ENCODE measurements around the gene TRIO.

- TF ChIP-seq, protein P1, sequence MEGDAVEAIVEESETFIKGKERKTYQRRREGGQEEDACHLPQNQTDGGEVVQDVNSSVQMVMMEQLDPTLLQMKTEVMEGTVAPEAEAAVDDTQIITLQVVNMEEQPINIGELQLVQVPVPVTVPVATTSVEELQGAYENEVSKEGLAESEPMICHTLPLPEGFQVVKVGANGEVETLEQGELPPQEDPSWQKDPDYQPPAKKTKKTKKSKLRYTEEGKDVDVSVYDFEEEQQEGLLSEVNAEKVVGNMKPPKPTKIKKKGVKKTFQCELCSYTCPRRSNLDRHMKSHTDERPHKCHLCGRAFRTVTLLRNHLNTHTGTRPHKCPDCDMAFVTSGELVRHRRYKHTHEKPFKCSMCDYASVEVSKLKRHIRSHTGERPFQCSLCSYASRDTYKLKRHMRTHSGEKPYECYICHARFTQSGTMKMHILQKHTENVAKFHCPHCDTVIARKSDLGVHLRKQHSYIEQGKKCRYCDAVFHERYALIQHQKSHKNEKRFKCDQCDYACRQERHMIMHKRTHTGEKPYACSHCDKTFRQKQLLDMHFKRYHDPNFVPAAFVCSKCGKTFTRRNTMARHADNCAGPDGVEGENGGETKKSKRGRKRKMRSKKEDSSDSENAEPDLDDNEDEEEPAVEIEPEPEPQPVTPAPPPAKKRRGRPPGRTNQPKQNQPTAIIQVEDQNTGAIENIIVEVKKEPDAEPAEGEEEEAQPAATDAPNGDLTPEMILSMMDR (IDR thresholded peaks at IDR 0.05): no peak
- TF ChIP-seq POLR2A (IDR thresholded peaks at IDR 0.05): no peak
Observed at GRCh38 chr5:14359069-14360043, 216.2 kb downstream of the TRIO start.
